DMS114 treated with DMSO at 0.1 percent for 48 hours (cell line): ENCODE measurements around the gene STAB1.

Experiments
- DNase-seq: peaks from one replicate; lab custom pipeline; 2025; ENCODE audit not compliant: unreplicated experiment; lab: John Stamatoyannopoulos, UW

STAB1 gene

GRCh38 chr3:52557011-52557960 is 62.1 kb downstream of the STAB1 start:
- no peak for DNase-seq

- no peak for DNase-seq
These were observed 63.3 kb downstream of the STAB1 start for GRCh38 chr3:52558436-52558835.

GRCh38 chr3:52561028-52561747 is 66.0 kb downstream of the STAB1 start:
- no peak for DNase-seq

GRCh38 chr3:52563984-52564383 is 68.8 kb downstream of the STAB1 start:
- no peak for DNase-seq

GRCh38 chr3:52568069-52568468 is 72.9 kb downstream of the STAB1 start:
- DNase-seq: no peak

- no peak for DNase-seq
These were observed 74.9 kb downstream of the STAB1 start for GRCh38 chr3:52570076-52570475.

GRCh38 chr3:52572221-52572620 is 77.1 kb downstream of the STAB1 start:
- DNase-seq: no peak
